Kidney (tissue), 14 donors: ENCODE data around the gene PLIN5. TPM values are rescaled to one million over a fixed set of nuclear protein-coding genes. Genes with fewer than 3 reads are reported as not detected.

ENCODE experiments used
- DNase-seq, 5 donors: peaks; one replicate each; pipeline ENCODE4 v3.0.0-alpha.2; 2013 to 2020
- FAIRE-seq: peaks from 2 replicates; lab custom pipeline; 2012; peaks lifted over from hg19 to GRCh38; lab: Jason Lieb, UNC
- H3K27ac ChIP-seq, 2 donors: one replicate each; pipeline ENCODE4 v1.7.0; 2013; ENCODE audit warnings: low read depth in 2 of 2, low read length in 2 of 2, inconsistent platforms in 1 of 2
- H3K27me3 ChIP-seq: one replicate; pipeline ENCODE4 v1.7.1; 2013; ENCODE audit warnings: low read length, inconsistent platforms; ENCODE audit not compliant: control insufficient read depth, insufficient read depth
- H3K36me3 ChIP-seq, 3 donors: one replicate each; pipeline versions ENCODE4 v1.7.0 to v1.7.1; 2013; ENCODE audit warnings: low read length in 3 of 3, control low read depth in 1 of 3, inconsistent platforms in 1 of 3; ENCODE audit not compliant: insufficient read depth in 3 of 3, control insufficient read depth in 2 of 3
- H3K4me1 ChIP-seq, 3 donors: one replicate each; pipeline versions ENCODE4 v1.7.0 to v1.7.1; 2013; ENCODE audit warnings: low read length in 3 of 3, inconsistent platforms in 1 of 3, low read depth in 1 of 3; ENCODE audit not compliant: control insufficient read depth in 2 of 3, insufficient read depth in 2 of 3
- H3K4me3 ChIP-seq, 3 donors: one replicate each; pipeline versions ENCODE4 v1.7.0 to v1.8.1; 2013; ENCODE audit warnings: low read length in 3 of 3, control low read depth in 1 of 3, inconsistent platforms in 1 of 3
- H3K9ac ChIP-seq, 3 donors: one replicate each; pipeline versions ENCODE4 v1.7.0 to v1.7.1; 2013; ENCODE audit warnings: low read length in 3 of 3, control low read depth in 1 of 3, inconsistent platforms in 1 of 3
- H3K9me3 ChIP-seq, 3 donors: one replicate each; pipeline versions ENCODE4 v1.7.0 to v1.7.1; 2013; ENCODE audit warnings: low read length in 3 of 3, control low read depth in 1 of 3, inconsistent platforms in 1 of 3; ENCODE audit not compliant: control insufficient read depth in 2 of 3, insufficient read depth in 1 of 3
- CTCF ChIP-seq: IDR thresholded peaks from 3 replicates; pipeline ENCODE4 v1.5.1; 2012; ENCODE audit warnings: mild to moderate bottlenecking, moderate library complexity, borderline replicate concordance; ENCODE audit not compliant: insufficient read depth; ENCODE audit errors: extremely low read depth
- intact Hi-C: fragments of 100-400 bp; cut with DNase I; formaldehyde crosslinking; loops from one replicate; pipeline ENCODE4 v1.11.1; 2022
- polyA plus RNA-seq: library from polyadenylated mRNA; stranded (reverse); fragments of 350-450 nt; fragmentation: Illumina TruSeq; extraction: RNeasy Lipid Tissue Mini Kit (QIAGEN cat#74804); gene quantifications from one replicate; pipeline ENCODE4 v1.2.3, GENCODE V29; 2014; ENCODE audit warnings: low read depth, low replicate concordance; ENCODE audit not compliant: insufficient read depth
- total RNA-seq: library from RNA; stranded (reverse); fragmentation: NEBNext Ultra II Directional; extraction: Animal tissue kit (Norgen Biotek cat#: 25700); gene quantifications from one replicate; pipeline ENCODE4 v1.2.1, GENCODE V29; 2021
- donor health status: control.
- donor health status: control.
- donor health status: control.
- donor health status: control.
- donor health status: control.
- donor health status: DM: yes; HTN: yes; CAD: no.
- donor health status: Normal renal cell carcinoma (clear cell type).

The PLIN5 gene
- total and polyA plus RNA-seq, 2 donors from 2014 or later: 21.2 to 30.7 TPM

DNA sequence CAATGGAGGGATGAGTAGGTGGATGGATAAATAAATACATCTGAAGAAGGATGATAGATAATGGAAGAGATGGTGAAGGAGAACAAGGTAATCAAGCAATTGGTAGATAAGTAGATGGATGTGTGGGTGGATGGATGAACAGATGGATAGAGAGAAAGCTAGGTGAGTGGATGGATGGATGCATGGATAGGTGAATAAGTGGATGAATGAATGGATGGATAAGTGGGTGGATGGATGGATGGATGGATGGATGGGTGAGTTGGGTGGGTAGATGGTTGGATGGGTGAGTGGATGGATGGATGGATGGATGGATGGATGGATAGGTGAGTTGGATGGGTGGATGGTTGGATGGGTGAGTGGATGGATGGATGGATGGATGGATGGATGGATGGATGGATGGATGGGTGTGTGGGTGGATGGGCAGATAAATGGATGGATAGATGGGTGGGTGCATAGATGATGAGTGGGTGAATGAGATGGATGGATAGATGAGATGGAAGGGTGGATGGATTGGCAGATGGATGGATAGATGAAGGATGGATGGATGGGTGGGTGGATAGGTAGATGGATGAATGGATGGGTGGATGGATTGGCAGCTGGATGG is 18.2 kb upstream of the PLIN5 start:
- Histone ChIP-seq H3K27me3 (no peaks in the 10 kb centered on the region), H3K4me3 (no peak overlapping the region), H3K27ac (no peak overlapping the region), H3K4me1 (no peaks in the 10 kb centered on the region), H3K36me3 (no peaks in the 10 kb centered on the region), H3K9me3 (no peaks in the 10 kb centered on the region), H3K9ac (no peak overlapping the region)
- FAIRE-seq (no peak), DNase-seq (no peak)
- no peak for TF ChIP-seq CTCF
- intact Hi-C loops: no loop called here

GRCh38 chr19:4552525-4552819 is 17.4 kb upstream of the PLIN5 start:
- DNase-seq: no peak
- Histone ChIP-seq H3K9ac (no peak overlapping the region), H3K27ac (no peak overlapping the region), H3K27me3 (no peaks in the 10 kb centered on the region), H3K4me1 (no peaks in the 10 kb centered on the region), H3K4me3 (no peak overlapping the region), H3K9me3 (no peaks in the 10 kb centered on the region), H3K36me3 (no peaks in the 10 kb centered on the region)
- FAIRE-seq: no peak
- no peak for TF ChIP-seq CTCF
- intact Hi-C loops: no loop called here

GRCh38 chr19:4550479-4551050 is 15.5 kb upstream of the PLIN5 start:
- Histone ChIP-seq H3K36me3 (no peaks in the 10 kb centered on the region), H3K4me3 (no peak overlapping the region), H3K4me1 (no peaks in the 10 kb centered on the region), H3K27me3 (no peaks in the 10 kb centered on the region), H3K27ac (no peak overlapping the region), H3K9me3 (no peaks in the 10 kb centered on the region), H3K9ac (no peak overlapping the region)
- TF ChIP-seq CTCF: no peak
- FAIRE-seq: no peak
- no peak for DNase-seq
- intact Hi-C loops: no loop called here

- no peak for TF ChIP-seq CTCF
- no peaks in the 10 kb centered on the region for H3K36me3 ChIP-seq
- DNase-seq (no peak), FAIRE-seq (no peak)
- H3K9me3 ChIP-seq: no peaks in the 10 kb centered on the region
- no peak overlapping the region for H3K9ac ChIP-seq
- no peak overlapping the region for H3K4me3 ChIP-seq
- H3K27me3 ChIP-seq: no peaks in the 10 kb centered on the region
- intact Hi-C loops: no loop called here
- H3K4me1 ChIP-seq: no peaks in the 10 kb centered on the region
- no peak overlapping the region for H3K27ac ChIP-seq
Observed at GRCh38 chr19:4550018-4550417, 15.0 kb upstream of the PLIN5 start.
